ENCODE measurements around the gene TAB2.

Gene TAB2

GRCh38 chr6:149317644-149318571, at the start of gene TAB2:
TSS of gene TAB2 (plus strand) at chr6:149317712. CDS start at chr6:149369998, 52,286 bp downstream.
- peak; percentile 83 for DNase-seq

GRCh38 chr6:149268146-149268545, 49.4 kb upstream of the TAB2 start:
- DNase-seq: no peak

GRCh38 chr6:149268768-149269167, 48.7 kb upstream of the TAB2 start:
- no peak for DNase-seq

GRCh38 chr6:149270616-149271015, 46.9 kb upstream of the TAB2 start:
- no peak for DNase-seq

- peak; percentile 64 for DNase-seq
Observed at GRCh38 chr6:149271348-149272340, 45.9 kb upstream of the TAB2 start.

GRCh38 chr6:149273318-149273717, 44.2 kb upstream of the TAB2 start:
- DNase-seq: no peak

GRCh38 chr6:149275621-149276020, 41.9 kb upstream of the TAB2 start:
- DNase-seq: no peak

- DNase-seq: no peak
Observed at GRCh38 chr6:149277621-149278020, 39.9 kb upstream of the TAB2 start.

GRCh38 chr6:149278997-149279396, 38.5 kb upstream of the TAB2 start:
- DNase-seq: no peak

GRCh38 chr6:149284904-149285303, 32.6 kb upstream of the TAB2 start:
- no peak for DNase-seq

GRCh38 chr6:149285626-149286025, 31.9 kb upstream of the TAB2 start:
- no peak for DNase-seq

GRCh38 chr6:149286905-149287304, 30.6 kb upstream of the TAB2 start:
- DNase-seq: no peak

- DNase-seq: no peak
Observed at GRCh38 chr6:149289192-149289781, 28.2 kb upstream of the TAB2 start.

GRCh38 chr6:149289966-149290365, 27.5 kb upstream of the TAB2 start:
- DNase-seq: no peak

- no peak for DNase-seq
Observed at GRCh38 chr6:149293244-149293643, 24.3 kb upstream of the TAB2 start.

- DNase-seq: no peak
Observed at GRCh38 chr6:149300563-149300962, 16.9 kb upstream of the TAB2 start.

GRCh38 chr6:149302723-149303122, 14.8 kb upstream of the TAB2 start:
- DNase-seq: no peak

GRCh38 chr6:149303468-149303867, 14.0 kb upstream of the TAB2 start:
- no peak for DNase-seq

- no peak for DNase-seq
Observed at GRCh38 chr6:149305372-149305771, 12.1 kb upstream of the TAB2 start.

GRCh38 chr6:149306967-149307366, 10.5 kb upstream of the TAB2 start:
- no peak for DNase-seq

GRCh38 chr6:149311293-149311692, 6.2 kb upstream of the TAB2 start:
- DNase-seq: no peak

- DNase-seq: no peak
Observed at GRCh38 chr6:149311766-149312165, 5.7 kb upstream of the TAB2 start.

- no peak for DNase-seq
Observed at GRCh38 chr6:149313070-149313469, 4.4 kb upstream of the TAB2 start.
